DND-41 (cell line): ENCODE data around the gene CFHR1.

Experiments used
- ATAC-seq: fragments of 200-7000 bp; cut with Tn5 transposase; 3 replicates; pipeline ENCODE4 v1.9.1; 2021; ENCODE audit warnings: low read depth; ENCODE audit not compliant: insufficient read depth
- DNase-seq: peaks from one replicate; pipeline ENCODE4 v3.0.0-alpha.2; 2020
- H2AFZ ChIP-seq: 2 replicates; pipeline ENCODE4 v1.6.0; 2012; ENCODE audit warnings: low read depth, low read length
- H3K27ac ChIP-seq: 2 replicates; pipeline ENCODE4 v1.5.1; 2012; ENCODE audit warnings: low read length, inconsistent platforms
- H3K27me3 ChIP-seq: fragments of 200-600 bp; sonication (generic); 2 replicates; pipeline ENCODE4 v1.6.0; 2012; ENCODE audit warnings: low read length, mild to moderate bottlenecking, inconsistent platforms; ENCODE audit not compliant: insufficient read depth, poor library complexity
- H3K36me3 ChIP-seq: 2 replicates; pipeline ENCODE4 v1.5.1; 2012; ENCODE audit warnings: low read length, inconsistent platforms; ENCODE audit not compliant: insufficient read depth
- H3K4me1 ChIP-seq: 2 replicates; pipeline ENCODE4 v1.5.1; 2012; ENCODE audit warnings: mild to moderate bottlenecking, low read length; ENCODE audit not compliant: insufficient read depth
- H3K4me2 ChIP-seq: 2 replicates; pipeline ENCODE4 v1.6.0; 2012; ENCODE audit warnings: mild to moderate bottlenecking, moderate library complexity, low read length, inconsistent platforms; ENCODE audit not compliant: insufficient read depth
- H3K4me3 ChIP-seq, 2 experiments: fragments of 200-600 bp in 1 of 2; shearing (Covaris generic) in 1 of 2; 2 replicates each; pipeline ENCODE4 v1.5.1; 2012 to 2016; ENCODE audit warnings: inconsistent platforms in 2 of 2, low read length in 2 of 2, mild to moderate bottlenecking in 2 of 2, low read depth in 1 of 2, moderate library complexity in 1 of 2
- H3K79me2 ChIP-seq: 2 replicates; pipeline ENCODE4 v1.6.0; 2012; ENCODE audit warnings: low read length, inconsistent platforms; ENCODE audit not compliant: insufficient read depth
- H3K9ac ChIP-seq: 2 replicates; pipeline ENCODE4 v1.6.0; 2012; ENCODE audit warnings: low read depth, mild to moderate bottlenecking, inconsistent platforms, low read length, moderate library complexity
- H3K9me3 ChIP-seq: 2 replicates; pipeline ENCODE4 v1.5.1; 2012; ENCODE audit warnings: low read length, moderate library complexity, mild to moderate bottlenecking, inconsistent platforms; ENCODE audit not compliant: insufficient read depth, severe bottlenecking
- H4K20me1 ChIP-seq: 2 replicates; pipeline ENCODE4 v1.6.0; 2012; ENCODE audit warnings: low read length; ENCODE audit not compliant: insufficient read depth
- CTCF ChIP-seq: IDR thresholded peaks from 2 replicates; pipeline ENCODE4 v1.5.1; 2012; ENCODE audit warnings: borderline replicate concordance, low read length, moderate library complexity, mild to moderate bottlenecking; ENCODE audit not compliant: poor library complexity, severe bottlenecking; ENCODE audit errors: extremely low read depth
- EZH2 ChIP-seq: IDR thresholded peaks from 3 replicates; pipeline ENCODE4 v1.6.1; 2012; ENCODE audit warnings: borderline replicate concordance, low read depth, mild to moderate bottlenecking, moderate library complexity, low read length, inconsistent platforms; ENCODE audit not compliant: severe bottlenecking

CFHR1 gene

GRCh38 chr1:196858811-196859210, 39.3 kb downstream of the CFHR1 start:
- no peak for DNase-seq

GRCh38 chr1:196860323-196860884, 40.9 kb downstream of the CFHR1 start:
- H3K27me3 ChIP-seq, result no peaks in the 10 kb centered on the region
- H3K4me3 ChIP-seq, result no peak overlapping the region
- H4K20me1 ChIP-seq, result no peaks in the 10 kb centered on the region
- H3K4me1 ChIP-seq, result no peaks in the 10 kb centered on the region
- DNase-seq (no peak), ATAC-seq (no peak)
- H2AFZ ChIP-seq, result no peak overlapping the region
- H3K27ac ChIP-seq, result no peak overlapping the region
- no peaks in the 10 kb centered on the region for H3K36me3 ChIP-seq
- no peaks in the 10 kb centered on the region for H3K9me3 ChIP-seq
- H3K4me2 ChIP-seq, result no peak overlapping the region
- TF ChIP-seq CTCF, result no peak
- no peak for TF ChIP-seq EZH2
- H3K9ac ChIP-seq, result no peak overlapping the region
- H3K79me2 ChIP-seq, result no peaks in the 10 kb centered on the region

More at GRCh38 chr1:196858811-196859210, 39.3 kb downstream of the CFHR1 start:
- Histone ChIP-seq H3K27ac (no peak overlapping the region), H4K20me1 (no peaks in the 10 kb centered on the region), H3K4me2 (no peak overlapping the region), H3K36me3 (no peaks in the 10 kb centered on the region), H3K4me1 (no peaks in the 10 kb centered on the region), H3K79me2 (no peaks in the 10 kb centered on the region), H2AFZ (no peak overlapping the region), H3K9ac (no peak overlapping the region), H3K9me3 (no peaks in the 10 kb centered on the region), H3K4me3 (no peak overlapping the region), H3K27me3 (no peaks in the 10 kb centered on the region)
- no peak for TF ChIP-seq CTCF
- no peak for TF ChIP-seq EZH2
- ATAC-seq, result no peak

GRCh38 chr1:196861429-196861828, 41.9 kb downstream of the CFHR1 start:
- no peak overlapping the region for H3K27ac ChIP-seq
- ATAC-seq (no peak), DNase-seq (no peak)
- H4K20me1 ChIP-seq, result no peaks in the 10 kb centered on the region
- H3K36me3 ChIP-seq, result no peaks in the 10 kb centered on the region
- no peaks in the 10 kb centered on the region for H3K9me3 ChIP-seq
- H3K4me2 ChIP-seq, result no peak overlapping the region
- H3K4me3 ChIP-seq, result no peak overlapping the region
- no peak overlapping the region for H2AFZ ChIP-seq
- no peaks in the 10 kb centered on the region for H3K79me2 ChIP-seq
- H3K27me3 ChIP-seq, result no peaks in the 10 kb centered on the region
- no peaks in the 10 kb centered on the region for H3K4me1 ChIP-seq
- H3K9ac ChIP-seq, result no peak overlapping the region
- TF ChIP-seq CTCF (no peak), EZH2 (no peak)
